Sigmoid colon (tissue), 4 donors: ENCODE data around the gene ASTN1.

ENCODE experiments used
- CTCF ChIP-seq, 4 experiments: fragments of 450-650 bp in 3 of 4; fragments of 200-600 bp in 1 of 4; IDR thresholded peaks; one replicate each; pipeline ENCODE4 v1.5.1; 2016 to 2019; ENCODE audit warnings: antibody characterized with exemption in 4 of 4, mild to moderate bottlenecking in 3 of 4, moderate library complexity in 2 of 4
- EP300 ChIP-seq, 4 donors: sonication (generic); formaldehyde crosslinking; IDR thresholded peaks; one replicate each; pipeline ENCODE4 v1.6.1; 2017; ENCODE audit warnings: antibody characterized with exemption in 4 of 4
- POLR2AphosphoS5 ChIP-seq, 4 donors: sonication (generic); formaldehyde crosslinking; IDR thresholded peaks; one replicate each; pipeline ENCODE4 v1.6.1; 2017; ENCODE audit warnings: antibody characterized with exemption in 4 of 4

DNA sequence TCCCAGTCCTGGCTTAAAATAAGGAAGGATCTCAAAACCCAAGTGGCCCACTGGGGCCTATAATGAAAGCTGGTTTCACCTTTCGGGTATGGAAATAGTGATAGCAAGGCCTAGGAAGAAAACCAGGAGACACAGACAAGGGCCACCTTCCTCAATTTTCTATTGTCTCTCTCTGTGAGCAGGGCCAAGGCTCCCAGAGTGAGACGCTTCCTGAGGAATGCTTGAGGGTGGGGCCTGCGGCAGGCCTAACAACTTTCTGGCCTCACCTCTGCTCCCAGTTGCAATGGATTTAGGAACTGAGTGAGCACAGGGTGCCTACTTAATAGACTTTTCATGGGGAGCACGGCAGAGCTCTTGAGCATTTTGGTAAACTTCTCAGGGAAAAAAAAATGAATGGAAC, 300.9 kb downstream of the ASTN1 start:
- TF ChIP-seq POLR2AphosphoS5 (IDR thresholded peaks at IDR 0.05) (no peak), CTCF (IDR thresholded peaks at IDR 0.05) (no peak), EP300 (IDR thresholded peaks at IDR 0.05) (no peak)
